ENCODE results near the gene WBP11. TPM values are rescaled to one million over a fixed set of nuclear protein-coding genes. Genes with fewer than 3 reads are reported as not detected.

WBP11 gene
- total and polyA plus RNA-seq, 2 of the 13 experiments (the other 11 are each of a cell fraction or from before 2014, with no cell fraction given) = 7.6 to 31.0 TPM

DNA sequence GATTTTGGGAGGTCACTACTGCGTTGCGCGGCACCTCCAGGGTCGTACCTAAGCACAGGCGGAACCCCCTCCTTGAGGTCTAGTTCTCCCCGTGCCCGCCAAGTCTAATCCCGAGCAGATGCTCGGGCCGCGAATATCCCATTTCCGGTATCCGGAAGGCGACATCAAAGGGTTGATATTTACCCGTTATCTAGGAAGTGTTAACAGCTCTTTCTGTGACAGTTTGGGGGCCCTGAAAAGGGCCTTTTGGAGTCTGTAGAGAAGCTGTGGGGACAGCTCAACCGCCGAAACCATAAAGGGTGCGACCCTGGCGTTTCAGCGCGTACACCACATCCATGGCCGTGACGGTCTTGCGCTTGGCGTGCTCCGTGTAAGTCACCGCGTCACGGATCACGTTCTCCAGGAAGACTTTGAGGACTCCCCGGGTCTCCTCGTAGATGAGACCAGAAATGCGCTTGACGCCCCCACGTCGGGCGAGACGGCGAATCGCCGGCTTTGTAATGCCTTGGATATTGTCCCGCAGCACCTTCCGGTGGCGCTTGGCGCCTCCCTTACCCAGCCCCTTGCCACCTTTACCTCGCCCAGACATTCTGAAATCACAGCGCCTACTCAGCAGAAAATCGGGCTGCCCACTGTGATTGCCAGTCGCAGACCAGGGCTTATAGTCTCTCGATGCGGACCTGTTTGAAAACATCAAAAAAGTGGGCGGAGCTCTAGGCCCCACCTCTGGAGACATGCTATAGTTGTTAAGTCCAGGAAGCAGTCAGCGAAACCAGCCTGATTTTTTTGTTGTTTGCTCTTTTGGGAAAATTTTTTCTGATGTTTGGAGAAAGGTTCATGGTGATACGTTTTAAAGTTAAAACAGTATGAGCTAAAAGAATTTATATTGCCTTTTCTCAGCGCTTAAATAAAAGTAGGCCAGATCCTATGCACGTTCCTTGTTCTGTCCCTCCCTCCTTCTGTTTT, 32.5 kb downstream of the WBP11 start (continued):
- TF ChIP-seq SRY (CRISPR knock-in tag; IDR thresholded peaks at IDR 0.05) (peak; percentile 73; the same call in 1 of the 2 replicates), TFE3 (CRISPR knock-in tag; IDR thresholded peaks at IDR 0.05) (peak; percentile 49; the same call in 1 of the 2 replicates), ZBED4 (CRISPR knock-in tag; IDR thresholded peaks at IDR 0.05; ENCODE audit: borderline replicate concordance) (peak; percentile 84; the same call in 1 of the 2 replicates), PTBP1 (IDR thresholded peaks at IDR 0.05; ENCODE audit: low read depth, low read length, poor library complexity, severe bottlenecking) (no peak), ZNF713 (CRISPR knock-in tag; IDR thresholded peaks at IDR 0.05) (peak; percentile 70; the same call in 1 of the 2 replicates), SOX6 (IDR thresholded peaks at IDR 0.05) (no peak), SOX6 (CRISPR knock-in tag; IDR thresholded peaks at IDR 0.05) (peak; percentile 54; the same call in 1 of the 2 replicates), WIZ (CRISPR knock-in tag; IDR thresholded peaks at IDR 0.05) (no peak), TFAP4 (IDR thresholded peaks at IDR 0.05; ENCODE audit: borderline replicate concordance, low read depth) (no peak), SMYD3 (CRISPR knock-in tag; IDR thresholded peaks at IDR 0.05) (peak; percentile 16; the same call in 1 of the 2 replicates), ZNF766 (CRISPR knock-in tag; IDR thresholded peaks at IDR 0.05; ENCODE audit: borderline replicate concordance) (peak; percentile 66; the same call in 1 of the 2 replicates), KMT2B (CRISPR knock-in tag; IDR thresholded peaks at IDR 0.05) (peak; percentile 80), ZNF841 (CRISPR knock-in tag; IDR thresholded peaks at IDR 0.05; ENCODE audit: borderline replicate concordance) (no peak), ZNF343 (CRISPR knock-in tag; IDR thresholded peaks at IDR 0.05) (peak; percentile 67; the same call in 1 of the 2 replicates), ZNF709 (CRISPR knock-in tag; IDR thresholded peaks at IDR 0.05) (peak; percentile 67; the same call in 1 of the 2 replicates), ZNF547 (CRISPR knock-in tag; IDR thresholded peaks at IDR 0.05) (peak; percentile 29; the same call in 1 of the 2 replicates)
- TF ChIP-seq, protein P1, sequence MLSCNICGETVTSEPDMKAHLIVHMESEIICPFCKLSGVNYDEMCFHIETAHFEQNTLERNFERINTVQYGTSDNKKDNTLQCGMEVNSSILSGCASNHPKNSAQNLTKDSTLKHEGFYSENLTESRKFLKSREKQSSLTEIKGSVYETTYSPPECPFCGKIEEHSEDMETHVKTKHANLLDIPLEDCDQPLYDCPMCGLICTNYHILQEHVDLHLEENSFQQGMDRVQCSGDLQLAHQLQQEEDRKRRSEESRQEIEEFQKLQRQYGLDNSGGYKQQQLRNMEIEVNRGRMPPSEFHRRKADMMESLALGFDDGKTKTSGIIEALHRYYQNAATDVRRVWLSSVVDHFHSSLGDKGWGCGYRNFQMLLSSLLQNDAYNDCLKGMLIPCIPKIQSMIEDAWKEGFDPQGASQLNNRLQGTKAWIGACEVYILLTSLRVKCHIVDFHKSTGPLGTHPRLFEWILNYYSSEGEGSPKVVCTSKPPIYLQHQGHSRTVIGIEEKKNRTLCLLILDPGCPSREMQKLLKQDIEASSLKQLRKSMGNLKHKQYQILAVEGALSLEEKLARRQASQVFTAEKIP (CRISPR knock-in tag; IDR thresholded peaks at IDR 0.05; ENCODE audit: borderline replicate concordance) = no peak
- TF ChIP-seq, protein P2, sequence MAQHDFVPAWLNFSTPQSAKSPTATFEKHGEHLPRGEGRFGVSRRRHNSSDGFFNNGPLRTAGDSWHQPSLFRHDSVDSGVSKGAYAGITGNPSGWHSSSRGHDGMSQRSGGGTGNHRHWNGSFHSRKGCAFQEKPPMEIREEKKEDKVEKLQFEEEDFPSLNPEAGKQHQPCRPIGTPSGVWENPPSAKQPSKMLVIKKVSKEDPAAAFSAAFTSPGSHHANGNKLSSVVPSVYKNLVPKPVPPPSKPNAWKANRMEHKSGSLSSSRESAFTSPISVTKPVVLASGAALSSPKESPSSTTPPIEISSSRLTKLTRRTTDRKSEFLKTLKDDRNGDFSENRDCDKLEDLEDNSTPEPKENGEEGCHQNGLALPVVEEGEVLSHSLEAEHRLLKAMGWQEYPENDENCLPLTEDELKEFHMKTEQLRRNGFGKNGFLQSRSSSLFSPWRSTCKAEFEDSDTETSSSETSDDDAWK (CRISPR knock-in tag; IDR thresholded peaks at IDR 0.05) = no peak
